HG03469 (cell line): ENCODE data around the gene GDI1.

ENCODE experiments used
- ATAC-seq: cut with Tn5 transposase; IDR thresholded peaks from one replicate; pipeline ENCODE4 v1.9.1; 2021; ENCODE audit warnings: mild to moderate bottlenecking, moderate library complexity, moderate number of reproducible peaks; ENCODE audit not compliant: unreplicated experiment

The GDI1 gene

DNA sequence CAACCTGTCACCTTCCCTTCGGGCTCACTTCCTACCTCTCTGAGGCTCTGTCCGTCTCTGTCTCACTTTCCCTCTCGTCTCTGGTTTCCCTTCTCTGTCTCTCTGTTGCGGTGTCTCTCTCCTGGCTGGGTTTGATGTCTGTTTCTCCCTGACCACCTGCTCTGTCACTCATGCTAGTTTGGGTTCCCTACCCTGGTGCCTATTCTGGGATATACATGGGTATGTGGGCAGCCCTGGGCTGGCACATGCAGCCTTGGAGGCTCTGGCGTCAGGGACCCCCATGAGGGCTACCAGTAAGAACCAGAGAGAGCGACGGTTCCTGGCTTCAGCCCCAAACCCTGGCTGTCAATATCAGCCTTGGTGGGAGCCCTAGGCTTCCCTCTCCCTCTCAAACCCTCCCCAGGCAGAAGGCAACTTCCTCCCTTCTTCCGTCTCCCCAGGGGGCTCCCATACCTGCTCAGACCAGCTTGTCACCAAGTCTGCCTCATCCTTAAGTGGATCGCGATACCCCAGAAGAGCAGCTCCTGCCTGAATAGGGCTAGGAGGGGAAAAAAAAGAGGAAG lies 28.2 kb upstream of the GDI1 start:
- no peak for ATAC-seq

DNA sequence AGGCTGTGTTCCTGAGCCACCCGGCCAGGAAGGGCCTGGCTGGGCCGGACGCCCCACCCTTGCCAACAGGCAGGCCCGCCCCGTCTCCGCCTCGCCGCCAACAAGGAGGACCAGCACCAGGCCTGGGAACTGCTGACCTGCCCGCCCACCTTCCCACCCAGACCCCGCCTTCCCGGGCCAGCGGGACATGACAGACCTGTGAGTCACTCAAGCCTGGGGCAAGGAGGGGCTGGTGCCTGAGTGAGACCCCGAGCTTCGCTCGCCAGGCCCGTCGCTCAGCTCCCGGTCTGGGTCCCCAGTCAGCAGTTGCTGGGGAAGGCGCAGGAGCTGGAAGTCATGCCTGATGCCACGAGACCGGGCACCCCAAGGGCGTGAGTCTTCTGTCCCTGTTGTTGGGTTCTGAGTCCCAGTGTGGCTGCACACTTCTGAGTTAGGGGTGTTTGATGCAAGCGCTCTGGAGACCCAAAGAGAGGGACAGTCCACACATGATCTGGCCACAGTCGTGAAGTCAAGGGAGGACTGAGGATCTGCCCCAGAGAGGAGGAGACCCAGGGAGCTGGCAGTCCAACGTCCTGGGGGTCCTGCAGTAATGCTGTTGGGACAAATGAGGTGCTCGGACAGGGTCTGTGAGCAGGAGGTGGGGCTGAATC lies 27.6 kb upstream of the GDI1 start, which contains the start of gene DNASE1L1:
DNASE1L1 (minus strand) TSS at position 33 of the 650 bp plus-strand sequence. CDS start 3,686 bp downstream, outside the sequence.
- no peak for ATAC-seq

DNA sequence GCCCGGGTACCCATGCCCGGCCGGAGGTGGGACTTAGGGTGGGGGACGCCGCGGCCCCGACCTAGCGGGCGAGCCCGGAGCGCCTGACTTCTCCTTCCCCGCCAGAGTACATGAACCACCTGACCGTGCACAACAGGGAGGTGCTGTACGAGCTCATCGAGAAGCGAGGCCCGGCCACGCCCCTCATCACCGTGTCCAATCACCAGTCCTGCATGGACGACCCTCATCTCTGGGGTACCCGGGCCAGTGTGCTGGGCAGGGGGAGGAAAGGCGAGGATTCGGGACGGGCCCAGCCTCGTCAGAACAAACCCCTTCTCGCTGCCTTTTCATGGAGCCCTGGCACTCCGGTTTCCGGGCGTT lies 25.0 kb upstream of the GDI1 start:
- peak; percentile 26 for ATAC-seq

DNA sequence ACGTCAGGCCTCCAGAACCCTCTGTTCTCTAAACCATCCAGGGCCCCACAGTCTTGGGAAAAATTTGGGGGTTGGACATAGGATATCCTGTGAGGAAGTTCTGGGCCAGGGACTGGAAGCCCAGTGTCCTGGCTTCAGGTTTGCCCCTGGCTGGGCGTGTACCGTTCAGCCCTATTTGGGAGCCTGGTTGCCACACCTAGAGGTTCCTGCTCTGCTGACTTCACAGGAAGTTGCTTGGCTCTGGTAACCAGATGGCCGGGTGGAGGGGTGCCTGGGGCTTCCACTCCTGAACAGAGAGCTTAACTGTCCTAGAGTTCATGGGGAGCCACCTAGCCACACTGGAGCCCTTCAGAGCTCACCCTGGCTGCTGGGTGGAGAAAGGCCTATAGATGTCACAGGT lies 24.5 kb upstream of the GDI1 start:
- no peak for ATAC-seq

GRCh38 chrX:154413142-154413541 lies 23.8 kb upstream of the GDI1 start:
- ATAC-seq, result no peak

DNA sequence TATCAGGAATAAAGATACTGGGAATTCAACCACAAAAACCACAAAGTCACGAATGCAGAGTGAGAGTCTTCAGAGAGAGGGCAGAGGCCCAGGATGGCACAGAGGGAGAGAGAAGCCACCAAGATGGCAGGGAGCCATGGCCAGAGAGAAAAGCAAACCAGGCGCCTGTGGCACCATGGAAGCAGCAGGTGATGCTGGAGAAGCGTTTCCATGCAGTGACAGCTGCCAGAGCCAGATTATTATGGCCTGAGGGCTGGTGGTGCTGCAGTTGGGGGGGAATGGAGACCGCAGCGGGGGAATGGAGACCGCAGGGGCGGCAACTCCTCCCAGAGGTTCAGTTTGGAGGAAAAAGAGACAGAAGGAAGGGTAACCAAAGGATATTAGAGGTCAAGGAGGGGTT lies 19.8 kb upstream of the GDI1 start:
- no peak for ATAC-seq

DNA sequence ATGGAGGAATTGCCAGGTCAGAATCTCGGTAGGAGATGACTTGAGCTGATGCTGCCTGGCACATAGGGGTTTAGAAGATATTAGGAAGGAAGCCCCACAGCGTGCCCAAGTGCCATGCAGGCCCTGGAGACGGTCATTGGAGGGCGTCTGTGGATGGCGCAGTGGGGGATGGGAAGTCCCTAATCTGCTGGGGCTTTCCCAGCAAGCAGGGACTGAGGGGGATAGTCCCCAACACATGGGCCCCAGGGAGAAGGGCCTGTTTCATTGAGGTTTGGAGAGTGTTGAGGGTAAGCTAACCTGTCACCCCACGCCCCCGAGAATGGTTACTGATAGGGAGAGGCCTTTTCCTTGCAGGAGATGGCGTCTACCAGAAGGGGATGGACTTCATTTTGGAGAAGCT lies 17.8 kb upstream of the GDI1 start:
- ATAC-seq, result no peak

DNA sequence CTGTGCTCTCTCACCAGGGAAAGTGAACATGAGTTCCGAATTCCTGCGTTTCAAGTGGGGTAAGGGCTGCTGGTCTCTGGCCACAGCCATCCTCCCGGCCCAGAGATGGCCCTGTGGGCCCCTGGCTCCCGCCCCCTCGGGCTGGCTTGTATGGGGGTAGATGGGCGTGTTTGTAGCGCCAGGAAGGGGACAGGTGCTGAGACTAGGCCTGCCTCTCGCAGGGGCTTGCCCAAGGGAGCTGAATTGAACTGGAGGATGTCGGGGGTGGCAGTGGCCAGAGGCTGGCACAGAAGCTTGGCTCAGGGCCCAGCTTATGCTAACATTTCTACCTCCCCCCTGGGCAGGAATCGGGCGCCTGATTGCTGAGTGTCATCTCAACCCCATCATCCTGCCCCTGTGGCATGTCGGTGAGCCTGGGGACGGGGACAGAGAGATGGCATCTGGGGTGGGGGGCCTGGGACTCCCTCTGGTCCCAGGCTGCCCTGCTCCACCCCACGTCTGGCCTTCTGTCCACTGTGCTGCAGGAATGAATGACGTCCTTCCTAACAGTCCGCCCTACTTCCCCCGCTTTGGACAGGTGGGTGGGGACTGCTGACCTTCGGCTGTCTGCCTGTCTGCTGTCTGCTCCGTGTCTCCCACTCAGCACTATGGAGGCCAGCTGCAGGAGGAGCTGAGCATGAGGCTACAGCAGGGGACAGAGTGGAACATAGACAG lies 17.1 kb upstream of the GDI1 start:
- no peak for ATAC-seq

DNA sequence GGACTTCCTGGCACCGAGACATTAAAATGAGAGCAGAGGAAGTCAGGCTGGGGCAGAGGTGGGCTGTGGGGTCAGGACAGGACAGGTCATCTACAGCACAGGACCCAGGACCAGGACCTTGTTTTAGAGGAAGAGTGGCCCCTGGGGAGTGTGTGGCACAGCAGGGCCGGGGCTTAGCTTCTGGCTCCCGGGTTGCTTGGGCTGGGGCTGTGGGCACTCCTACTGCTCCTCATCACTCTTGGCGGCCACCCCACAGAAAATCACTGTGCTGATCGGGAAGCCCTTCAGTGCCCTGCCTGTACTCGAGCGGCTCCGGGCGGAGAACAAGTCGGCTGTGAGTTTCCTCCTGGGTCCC lies 16.6 kb upstream of the GDI1 start:
- no peak for ATAC-seq

DNA sequence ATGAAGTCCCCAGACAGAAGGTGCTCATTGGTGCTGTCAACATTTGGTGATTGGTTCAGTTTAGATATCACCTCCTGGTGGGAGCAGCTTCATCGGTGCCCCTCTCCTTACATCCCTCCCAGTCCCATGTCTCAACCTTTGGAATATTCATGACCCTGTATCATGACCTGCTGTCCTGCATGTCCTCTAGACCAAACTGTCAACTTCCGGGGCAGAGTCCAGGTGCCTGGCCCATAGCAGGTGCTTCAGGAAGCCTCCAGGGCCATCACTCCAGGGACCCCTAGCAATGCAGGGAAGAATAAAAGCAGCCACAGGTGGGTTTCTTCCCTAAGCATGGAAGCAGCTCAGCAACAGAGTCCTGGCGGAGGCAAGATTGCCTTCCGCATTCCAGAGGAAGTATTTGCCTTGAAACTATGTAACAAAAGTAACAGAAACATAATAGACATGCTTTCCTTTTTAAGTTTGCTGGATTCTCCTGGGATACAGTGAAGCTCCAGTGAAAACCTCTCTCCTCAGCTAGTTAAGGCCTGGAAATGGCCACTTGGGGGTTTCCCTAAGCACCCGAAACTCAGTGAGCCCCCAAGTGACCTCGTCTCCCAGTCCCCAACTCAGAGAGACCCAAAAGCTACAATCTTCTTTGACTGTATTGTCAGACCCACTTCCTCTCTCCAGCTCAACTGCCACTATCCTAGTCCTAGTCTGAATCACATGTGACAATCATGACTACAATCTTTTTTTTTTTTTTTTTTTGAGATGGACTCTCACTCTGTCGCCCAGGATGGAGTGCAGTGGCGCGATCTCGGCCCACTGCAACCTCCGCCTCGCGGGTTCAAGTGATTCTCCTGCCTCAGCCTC lies 9.8 kb upstream of the GDI1 start:
- no peak for ATAC-seq

DNA sequence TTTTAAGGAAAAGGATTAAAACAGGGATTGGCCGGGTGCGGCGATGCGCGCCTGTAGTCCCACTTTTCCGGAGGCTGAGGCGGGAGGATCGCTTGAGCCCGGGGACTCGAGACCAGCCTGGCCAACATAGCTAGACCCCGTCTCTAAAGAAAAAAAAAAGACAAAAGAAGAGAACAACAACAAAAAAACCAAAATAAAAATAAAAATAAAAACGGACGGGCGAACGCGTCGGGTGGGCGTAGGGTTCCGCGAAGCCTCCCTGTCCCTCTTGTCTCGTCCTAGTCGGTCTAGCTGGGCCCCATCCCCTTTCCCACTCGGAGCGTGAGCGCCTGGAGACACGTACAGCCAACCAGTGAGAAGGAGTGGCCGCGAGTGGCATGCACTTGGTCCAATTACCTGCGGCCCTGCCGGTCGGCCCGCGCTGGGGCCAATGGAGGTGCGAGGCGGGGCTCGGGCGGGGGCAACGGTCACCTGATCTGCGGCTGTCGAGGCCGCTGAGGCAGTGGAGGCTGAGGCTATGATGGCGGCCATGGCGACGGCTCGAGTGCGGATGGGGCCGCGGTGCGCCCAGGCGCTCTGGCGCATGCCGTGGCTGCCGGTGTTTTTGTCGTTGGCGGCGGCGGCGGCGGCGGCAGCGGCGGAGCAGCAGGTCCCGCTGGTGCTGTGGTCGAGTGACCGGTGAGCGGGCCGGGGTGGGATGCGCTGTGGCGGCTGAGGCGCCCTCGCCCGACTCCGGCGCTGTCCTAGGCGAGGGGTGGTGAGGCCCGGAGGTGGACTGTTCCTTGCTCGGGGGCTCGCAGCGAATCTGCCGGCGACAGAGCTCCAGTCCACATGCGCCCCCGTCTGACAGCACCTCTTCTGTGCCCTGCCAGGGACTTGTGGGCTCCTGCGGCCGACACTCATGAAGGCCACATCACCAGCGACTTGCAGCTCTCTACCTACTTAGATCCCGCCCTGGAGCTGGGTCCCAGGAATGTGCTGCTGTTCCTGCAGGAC lies 8.5 kb upstream of the GDI1 start, which contains the start of gene ATP6AP1:
ATP6AP1 (plus strand) TSS at position 502 of the 996 bp plus-strand sequence; CDS start at position 518, 16 bp downstream.
- peak; percentile 79 for ATAC-seq

DNA sequence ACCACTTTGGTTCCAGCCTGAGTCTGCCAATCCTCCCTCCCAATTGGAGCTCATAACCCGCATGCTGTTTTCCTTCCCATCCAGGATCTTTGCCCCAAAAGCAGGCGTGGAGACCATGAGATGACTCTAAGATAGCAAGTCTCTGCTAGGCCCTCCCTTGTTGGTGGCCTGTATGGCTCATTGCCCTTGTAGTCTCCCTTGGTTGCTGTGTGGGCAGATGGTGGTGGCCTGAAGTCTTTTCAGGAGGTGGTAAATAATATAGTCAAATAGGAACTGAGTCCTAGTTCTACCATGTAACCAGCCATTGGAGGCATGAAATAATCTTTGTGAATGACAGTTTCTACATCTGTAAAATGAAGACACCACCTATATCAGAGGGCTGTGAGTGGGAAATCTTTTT lies 7.2 kb upstream of the GDI1 start:
- no peak for ATAC-seq

- no peak for ATAC-seq
These were observed 6.5 kb upstream of the GDI1 start for GRCh38 chrX:154430479-154430878.

DNA sequence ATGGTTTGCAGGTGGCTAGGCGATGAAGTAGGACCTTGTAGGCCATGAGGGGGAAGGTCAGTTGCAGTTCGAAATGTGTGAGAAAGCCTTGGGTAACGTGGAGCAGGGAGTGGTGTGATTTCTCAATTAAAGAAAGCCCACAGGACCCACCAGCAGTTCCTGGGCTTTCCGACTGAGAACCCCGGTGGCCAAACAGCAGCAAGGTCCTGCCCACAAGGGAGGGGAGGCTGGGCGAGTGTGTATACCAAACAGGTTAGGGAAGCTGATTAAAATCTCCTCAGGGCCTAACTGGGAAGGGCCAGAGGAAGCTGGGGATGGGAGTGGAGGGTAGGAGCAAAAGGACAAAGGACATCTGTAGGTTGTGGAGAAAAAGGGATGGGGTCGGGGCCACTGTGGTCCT lies 6.0 kb upstream of the GDI1 start:
- ATAC-seq, result no peak

DNA sequence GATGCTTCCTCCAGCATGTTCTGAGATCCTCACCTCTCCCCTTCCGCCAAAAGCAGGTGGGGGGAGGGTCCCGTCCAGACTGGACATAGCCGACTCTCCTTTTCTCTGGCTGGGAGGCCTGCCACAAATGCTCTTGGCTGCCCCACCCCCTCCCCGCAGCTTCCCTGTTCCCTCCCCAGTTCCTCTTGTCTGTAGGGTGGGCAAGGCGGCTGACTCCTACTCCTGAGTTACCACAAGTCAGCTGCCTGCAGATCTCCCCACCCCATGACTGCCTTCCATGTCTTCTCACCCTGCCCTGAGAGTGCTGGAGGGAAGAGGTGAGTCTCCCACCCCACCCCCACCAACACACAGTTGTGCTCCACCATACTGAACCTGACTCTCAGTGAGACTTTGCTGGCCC lies 5.6 kb upstream of the GDI1 start:
- no peak for ATAC-seq

DNA sequence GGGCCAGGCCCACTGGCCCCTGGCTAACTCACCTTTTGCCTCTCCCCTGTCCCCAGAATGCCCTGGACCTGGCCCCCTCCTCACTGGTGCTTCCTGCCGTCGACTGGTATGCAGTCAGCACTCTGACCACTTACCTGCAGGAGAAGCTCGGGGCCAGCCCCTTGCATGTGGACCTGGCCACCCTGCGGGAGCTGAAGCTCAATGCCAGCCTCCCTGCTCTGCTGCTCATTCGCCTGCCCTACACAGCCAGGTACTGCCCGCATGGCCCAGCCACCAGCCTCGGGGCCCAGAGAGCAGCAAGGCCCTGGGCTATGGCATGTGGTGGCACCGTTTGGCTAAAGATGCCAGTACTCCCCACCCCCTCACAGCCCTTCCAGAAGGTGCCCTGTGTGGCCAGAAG lies 4.7 kb upstream of the GDI1 start:
- ATAC-seq, result no peak

DNA sequence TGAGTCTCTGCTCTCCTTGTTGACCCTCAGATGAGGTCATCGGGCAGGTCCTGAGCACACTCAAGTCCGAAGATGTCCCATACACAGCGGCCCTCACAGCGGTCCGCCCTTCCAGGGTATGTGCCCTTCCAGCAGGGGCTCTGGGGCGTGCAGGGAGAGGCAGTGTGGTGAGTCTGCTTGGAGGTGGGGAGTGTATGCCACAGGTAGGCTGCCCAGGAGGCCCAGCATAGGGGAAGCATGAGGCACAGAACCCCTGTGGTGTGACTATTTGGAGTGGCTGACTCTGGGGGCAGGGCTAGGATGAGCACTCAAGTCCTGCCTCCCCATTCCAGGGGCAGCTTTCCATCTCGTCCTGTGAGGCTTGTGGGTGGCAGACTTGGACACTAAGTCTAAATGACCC lies 3.3 kb upstream of the GDI1 start:
- ATAC-seq, result no peak

- no peak for ATAC-seq
These were observed 2.4 kb upstream of the GDI1 start for GRCh38 chrX:154434394-154435168.

GRCh38 chrX:154435171-154435733 lies 1.7 kb upstream of the GDI1 start:
- ATAC-seq, result no peak
